ENCODE results near the gene RAB40A.

RAB40A gene

DNA sequence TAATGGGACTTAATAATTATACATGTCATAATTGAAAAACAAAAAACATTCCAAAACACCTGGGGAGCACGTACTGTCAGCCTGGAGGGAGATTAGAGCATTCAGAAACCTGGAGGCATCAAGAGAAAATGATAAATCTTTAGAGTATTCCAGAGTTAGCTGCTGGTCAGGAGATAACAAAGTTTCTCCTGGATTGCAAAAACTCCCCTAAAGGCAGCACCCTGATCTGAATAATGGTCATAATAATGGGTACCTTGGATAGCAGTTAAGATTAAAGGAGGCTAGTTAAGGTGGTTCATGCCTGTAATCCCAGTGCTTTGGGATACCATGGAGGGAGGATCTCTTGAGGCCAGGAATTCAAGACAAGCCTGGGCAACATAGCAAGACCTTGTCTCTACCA is 15.9 kb upstream of the RAB40A start:
- Histone ChIP-seq H2AK5ac (ENCODE audit: low read length, severe bottlenecking) (no peak overlapping the region), H2BK5ac (ENCODE audit: low read depth, low read length, poor library complexity, severe bottlenecking) (no peak overlapping the region), H3K36me3 (ENCODE audit: control insufficient read depth in 1 of 2, insufficient read depth in 2 of 2, low read depth in 1 of 2, low read length in 2 of 2) (no peaks in the 10 kb centered on the region), H3K79me1 (replicated peaks; ENCODE audit: low read length, poor library complexity, severe bottlenecking) (no peaks in the 10 kb centered on the region), H2BK12ac (ENCODE audit: low read length in 2 of 2) (no peak overlapping the region), H3K14ac (ENCODE audit: low read length in 2 of 2) (no peak overlapping the region), H2BK15ac (ENCODE audit: low read depth, poor library complexity, severe bottlenecking) (no peak overlapping the region), H3K4ac (ENCODE audit: low read depth in 1 of 2, low read length in 2 of 2) (no peak overlapping the region), H3K27me3 (ENCODE audit: control insufficient read depth in 1 of 2, insufficient read depth in 1 of 2, low read length in 2 of 2) (peaks cover 0 to 6% of the 10 kb centered on the region in 2 experiments), H3K4me3 (ENCODE audit: insufficient read depth in 1 of 2, low read depth in 1 of 2, low read length in 2 of 2) (no peak overlapping the region), H3K4me2 (ENCODE audit: low read length, poor library complexity, severe bottlenecking) (no peak overlapping the region), H3K4me1 (ENCODE audit: control insufficient read depth, insufficient read depth, low read depth, low read length) (peaks cover 4% of the 10 kb centered on the region), H2AFZ (ENCODE audit: low read depth, low read length) (no peak overlapping the region), H3K9me3 (ENCODE audit: control insufficient read depth, low read length) (no peaks in the 10 kb centered on the region), H3K18ac (ENCODE audit: low read depth in 1 of 2, low read length in 2 of 2) (no peak overlapping the region), H4K91ac (ENCODE audit: low read length) (no peak overlapping the region), H3K23ac (ENCODE audit: low read length in 2 of 2) (no peak overlapping the region), H3K9ac (ENCODE audit: low read length) (no peak overlapping the region), H4K8ac (ENCODE audit: low read length) (no peak overlapping the region), H3K27ac (ENCODE audit: low read length, poor library complexity, severe bottlenecking) (no peak overlapping the region), H2BK120ac (ENCODE audit: low read depth, low read length) (no peak overlapping the region)
- DNase-seq, result no peak
- 100% methylated on average over 1 of the region's 1 CpG for WGBS

DNA sequence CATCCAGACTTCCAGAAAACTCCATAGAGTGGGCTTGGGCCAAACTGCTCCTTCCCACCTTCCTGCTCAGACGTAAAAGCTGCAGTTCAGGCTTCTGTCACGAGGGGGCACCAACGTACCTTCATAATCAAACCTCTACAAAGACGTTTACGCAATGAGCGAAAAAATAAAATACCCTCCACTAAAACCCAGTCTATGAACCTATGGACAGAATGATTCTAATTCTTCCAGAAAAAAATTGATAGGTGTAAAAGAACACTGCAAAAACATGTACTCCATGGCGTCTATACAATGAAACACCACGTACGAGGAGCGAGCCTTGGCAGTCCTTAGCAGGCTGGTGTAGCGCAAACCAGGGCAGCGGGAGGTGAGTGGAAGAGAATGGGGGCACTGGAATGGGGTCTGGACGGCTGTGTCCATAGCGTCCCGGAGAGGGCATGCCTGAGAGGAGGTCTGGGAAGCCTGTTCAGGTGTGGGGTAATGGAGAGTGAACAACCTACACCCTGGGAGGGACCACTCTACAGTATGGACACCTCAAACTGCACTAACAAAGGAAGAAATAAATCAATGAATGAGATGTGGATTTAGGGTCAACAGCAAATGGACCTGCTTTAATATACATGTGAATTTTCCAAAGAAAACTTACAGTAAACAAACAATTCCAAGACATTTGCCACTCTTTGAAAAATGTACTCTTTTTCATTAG is 14.4 kb upstream of the RAB40A start:
- H3K4ac ChIP-seq (ENCODE audit: low read depth in 1 of 2, low read length in 2 of 2), result no peak overlapping the region
- H3K27me3 ChIP-seq (ENCODE audit: control insufficient read depth in 1 of 2, insufficient read depth in 1 of 2, low read length in 2 of 2), result peaks cover 0 to 12% of the 10 kb centered on the region in 2 experiments
- peak; percentile 60 for DNase-seq
- H2BK15ac ChIP-seq (ENCODE audit: low read depth, poor library complexity, severe bottlenecking), result peak overlapping the region; percentile 28
- no peak overlapping the region for H2BK12ac ChIP-seq (ENCODE audit: low read length in 2 of 2)
- H3K36me3 ChIP-seq (ENCODE audit: control insufficient read depth in 1 of 2, insufficient read depth in 2 of 2, low read depth in 1 of 2, low read length in 2 of 2), result no peaks in the 10 kb centered on the region
- 34% methylated on average over 8 of the region's 15 CpGs for WGBS
- H4K8ac ChIP-seq (ENCODE audit: low read length), result no peak overlapping the region
- peaks cover 4% of the 10 kb centered on the region for H3K4me1 ChIP-seq (ENCODE audit: control insufficient read depth, insufficient read depth, low read depth, low read length)
- no peaks in the 10 kb centered on the region for H3K79me1 ChIP-seq (replicated peaks; ENCODE audit: low read length, poor library complexity, severe bottlenecking)
- H2BK5ac ChIP-seq (ENCODE audit: low read depth, low read length, poor library complexity, severe bottlenecking), result no peak overlapping the region
- peak overlapping the region in 1 of 2 experiments; percentile 64 for H3K4me3 ChIP-seq (ENCODE audit: insufficient read depth in 1 of 2, low read depth in 1 of 2, low read length in 2 of 2)
- H3K23ac ChIP-seq (ENCODE audit: low read length in 2 of 2), result no peak overlapping the region
- peak overlapping the region; percentile 76 for H3K9ac ChIP-seq (ENCODE audit: low read length)
- H4K91ac ChIP-seq (ENCODE audit: low read length), result no peak overlapping the region
- H3K4me2 ChIP-seq (ENCODE audit: low read length, poor library complexity, severe bottlenecking), result no peak overlapping the region
- H2BK120ac ChIP-seq (ENCODE audit: low read depth, low read length), result no peak overlapping the region
- H3K9me3 ChIP-seq (ENCODE audit: control insufficient read depth, low read length), result no peaks in the 10 kb centered on the region
- H3K27ac ChIP-seq (ENCODE audit: low read length, poor library complexity, severe bottlenecking), result no peak overlapping the region
- no peak overlapping the region for H3K14ac ChIP-seq (ENCODE audit: low read length in 2 of 2)
- H2AK5ac ChIP-seq (ENCODE audit: low read length, severe bottlenecking), result no peak overlapping the region
- peak overlapping the region; percentile 53 for H2AFZ ChIP-seq (ENCODE audit: low read depth, low read length)
- H3K18ac ChIP-seq (ENCODE audit: low read depth in 1 of 2, low read length in 2 of 2), result no peak overlapping the region

DNA sequence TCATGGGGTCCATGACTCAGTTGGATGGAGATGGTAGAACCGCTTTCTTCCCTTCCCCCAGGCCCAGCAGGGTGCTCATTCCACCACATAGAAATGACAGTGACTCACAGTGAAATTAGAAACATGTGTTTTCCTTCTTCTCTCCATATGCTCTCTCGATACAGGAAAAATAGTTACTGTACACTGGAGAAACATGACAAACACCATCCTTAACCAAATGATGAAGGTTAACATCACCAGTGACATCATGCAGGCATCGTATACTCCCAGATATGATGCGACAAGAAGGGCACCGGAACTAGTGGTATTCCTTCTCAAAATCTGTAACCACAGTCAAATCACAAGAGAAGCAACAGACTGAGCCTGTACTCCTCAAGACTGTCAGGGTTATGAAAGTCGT is 11.7 kb upstream of the RAB40A start:
- 73% methylated on average over 6 of the region's 6 CpGs for WGBS

DNA sequence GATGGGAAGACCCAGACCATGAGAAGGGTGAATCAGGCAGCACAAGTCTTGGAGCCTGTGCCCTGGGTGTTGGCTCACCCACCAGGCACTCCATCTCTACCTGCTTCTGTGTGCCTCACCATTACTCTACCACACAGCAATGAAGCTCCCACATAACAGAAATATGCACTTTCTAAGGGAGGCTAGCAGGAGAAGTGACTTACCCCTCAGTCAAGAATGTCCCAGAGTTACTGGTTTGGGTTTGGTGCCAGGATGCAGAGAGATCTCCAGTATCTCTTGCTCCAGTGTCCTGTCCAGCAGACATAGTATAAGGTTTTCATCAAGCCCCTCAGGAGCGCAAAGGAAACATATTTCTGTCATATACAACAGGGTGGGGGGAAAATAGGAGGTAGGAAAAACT is 11.3 kb upstream of the RAB40A start:
- Histone ChIP-seq H3K27me3 (ENCODE audit: control insufficient read depth in 1 of 2, insufficient read depth in 1 of 2, low read length in 2 of 2) (peaks cover 0 to 20% of the 10 kb centered on the region in 2 experiments), H3K14ac (ENCODE audit: low read length in 2 of 2) (no peak overlapping the region), H3K4me1 (ENCODE audit: control insufficient read depth, insufficient read depth, low read depth, low read length) (peaks cover 4% of the 10 kb centered on the region), H3K79me1 (replicated peaks; ENCODE audit: low read length, poor library complexity, severe bottlenecking) (no peaks in the 10 kb centered on the region), H3K23ac (ENCODE audit: low read length in 2 of 2) (no peak overlapping the region), H3K36me3 (ENCODE audit: control insufficient read depth in 1 of 2, insufficient read depth in 2 of 2, low read depth in 1 of 2, low read length in 2 of 2) (no peaks in the 10 kb centered on the region), H2BK5ac (ENCODE audit: low read depth, low read length, poor library complexity, severe bottlenecking) (no peak overlapping the region), H3K9ac (ENCODE audit: low read length) (peak overlapping the region; percentile 62), H2BK15ac (ENCODE audit: low read depth, poor library complexity, severe bottlenecking) (no peak overlapping the region), H4K8ac (ENCODE audit: low read length) (no peak overlapping the region), H2BK12ac (ENCODE audit: low read length in 2 of 2) (no peak overlapping the region), H2AFZ (ENCODE audit: low read depth, low read length) (no peak overlapping the region), H3K4me3 (ENCODE audit: insufficient read depth in 1 of 2, low read depth in 1 of 2, low read length in 2 of 2) (peak overlapping the region in 1 of 2 experiments; percentile 52), H3K4ac (ENCODE audit: low read depth in 1 of 2, low read length in 2 of 2) (no peak overlapping the region), H2AK5ac (ENCODE audit: low read length, severe bottlenecking) (peak overlapping the region; percentile 29), H3K27ac (ENCODE audit: low read length, poor library complexity, severe bottlenecking) (no peak overlapping the region), H3K18ac (ENCODE audit: low read depth in 1 of 2, low read length in 2 of 2) (no peak overlapping the region), H2BK120ac (ENCODE audit: low read depth, low read length) (no peak overlapping the region), H3K4me2 (ENCODE audit: low read length, poor library complexity, severe bottlenecking) (no peak overlapping the region), H4K91ac (ENCODE audit: low read length) (no peak overlapping the region), H3K9me3 (ENCODE audit: control insufficient read depth, low read length) (no peaks in the 10 kb centered on the region)
- WGBS, result no CpG with 5 or more reads among the region's 1 CpG
- DNase-seq, result no peak

More for the DNA sequence above, 11.7 kb upstream of the RAB40A start:
- Histone ChIP-seq H3K4me2 (ENCODE audit: low read length, poor library complexity, severe bottlenecking) (no peak overlapping the region), H3K36me3 (ENCODE audit: control insufficient read depth in 1 of 2, insufficient read depth in 2 of 2, low read depth in 1 of 2, low read length in 2 of 2) (no peaks in the 10 kb centered on the region), H3K4ac (ENCODE audit: low read depth in 1 of 2, low read length in 2 of 2) (no peak overlapping the region), H2AK5ac (ENCODE audit: low read length, severe bottlenecking) (no peak overlapping the region), H4K91ac (ENCODE audit: low read length) (no peak overlapping the region), H3K14ac (ENCODE audit: low read length in 2 of 2) (no peak overlapping the region), H4K8ac (ENCODE audit: low read length) (no peak overlapping the region), H3K79me1 (replicated peaks; ENCODE audit: low read length, poor library complexity, severe bottlenecking) (no peaks in the 10 kb centered on the region), H2BK15ac (ENCODE audit: low read depth, poor library complexity, severe bottlenecking) (no peak overlapping the region), H3K23ac (ENCODE audit: low read length in 2 of 2) (no peak overlapping the region), H3K27me3 (ENCODE audit: control insufficient read depth in 1 of 2, insufficient read depth in 1 of 2, low read length in 2 of 2) (peaks cover 0 to 15% of the 10 kb centered on the region in 2 experiments), H2BK5ac (ENCODE audit: low read depth, low read length, poor library complexity, severe bottlenecking) (no peak overlapping the region), H3K4me3 (ENCODE audit: insufficient read depth in 1 of 2, low read depth in 1 of 2, low read length in 2 of 2) (peak overlapping the region in 1 of 2 experiments; percentile 52), H3K9me3 (ENCODE audit: control insufficient read depth, low read length) (no peaks in the 10 kb centered on the region), H3K18ac (ENCODE audit: low read depth in 1 of 2, low read length in 2 of 2) (no peak overlapping the region), H2BK120ac (ENCODE audit: low read depth, low read length) (no peak overlapping the region), H2BK12ac (ENCODE audit: low read length in 2 of 2) (no peak overlapping the region), H2AFZ (ENCODE audit: low read depth, low read length) (no peak overlapping the region), H3K4me1 (ENCODE audit: control insufficient read depth, insufficient read depth, low read depth, low read length) (peaks cover 4% of the 10 kb centered on the region), H3K27ac (ENCODE audit: low read length, poor library complexity, severe bottlenecking) (peak overlapping the region; percentile 21), H3K9ac (ENCODE audit: low read length) (peak overlapping the region; percentile 62)
- DNase-seq, result no peak
